PC-3 (cell line): ENCODE measurements around the gene WTIP.

Experiments
- EZH2 ChIP-seq: fragments of 300-600 bp; sonication (generic); IDR thresholded peaks from one replicate; pipeline ENCODE4 v1.6.1; 2017; ENCODE audit warnings: antibody characterized with exemption, mild to moderate bottlenecking, low read length; ENCODE audit not compliant: unreplicated experiment
- EZH2phosphoT487 ChIP-seq: fragments of 300-600 bp; sonication (generic); IDR thresholded peaks from 2 replicates; pipeline ENCODE4 v1.6.1; 2018; ENCODE audit warnings: mild to moderate bottlenecking, antibody characterized with exemption, low read length, borderline replicate concordance
- TF ChIP-seq, protein P1 (sequence below): fragments of 300-600 bp; sonication (generic); conservative IDR thresholded peaks from 2 replicates; pipeline ENCODE4 v1.5.1; 2017; ENCODE audit warnings: antibody characterized with exemption, low read depth, mild to moderate bottlenecking, low read length

DNA sequence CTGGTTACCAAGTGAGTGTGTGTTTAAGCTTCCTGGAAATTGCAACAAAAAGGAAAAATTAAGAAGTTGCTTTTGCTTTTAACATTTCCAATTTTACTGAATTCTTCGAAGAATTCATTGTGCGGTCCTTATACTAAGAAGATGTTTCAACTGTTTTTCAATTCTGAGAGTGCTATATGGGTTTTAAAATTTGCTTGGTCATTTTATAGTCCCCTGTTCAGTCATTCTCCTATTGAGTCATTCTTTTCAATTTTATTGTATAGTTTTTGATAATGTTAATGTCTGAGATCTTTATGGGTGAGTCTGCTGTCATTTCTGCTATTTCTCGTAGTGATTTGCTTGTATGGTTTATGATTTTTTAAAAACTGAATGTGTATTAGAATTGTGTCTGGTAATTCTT lies 26.9 kb upstream of the WTIP start:
- TF ChIP-seq, protein P1, sequence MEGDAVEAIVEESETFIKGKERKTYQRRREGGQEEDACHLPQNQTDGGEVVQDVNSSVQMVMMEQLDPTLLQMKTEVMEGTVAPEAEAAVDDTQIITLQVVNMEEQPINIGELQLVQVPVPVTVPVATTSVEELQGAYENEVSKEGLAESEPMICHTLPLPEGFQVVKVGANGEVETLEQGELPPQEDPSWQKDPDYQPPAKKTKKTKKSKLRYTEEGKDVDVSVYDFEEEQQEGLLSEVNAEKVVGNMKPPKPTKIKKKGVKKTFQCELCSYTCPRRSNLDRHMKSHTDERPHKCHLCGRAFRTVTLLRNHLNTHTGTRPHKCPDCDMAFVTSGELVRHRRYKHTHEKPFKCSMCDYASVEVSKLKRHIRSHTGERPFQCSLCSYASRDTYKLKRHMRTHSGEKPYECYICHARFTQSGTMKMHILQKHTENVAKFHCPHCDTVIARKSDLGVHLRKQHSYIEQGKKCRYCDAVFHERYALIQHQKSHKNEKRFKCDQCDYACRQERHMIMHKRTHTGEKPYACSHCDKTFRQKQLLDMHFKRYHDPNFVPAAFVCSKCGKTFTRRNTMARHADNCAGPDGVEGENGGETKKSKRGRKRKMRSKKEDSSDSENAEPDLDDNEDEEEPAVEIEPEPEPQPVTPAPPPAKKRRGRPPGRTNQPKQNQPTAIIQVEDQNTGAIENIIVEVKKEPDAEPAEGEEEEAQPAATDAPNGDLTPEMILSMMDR: no peak
- TF ChIP-seq EZH2 (no peak), EZH2phosphoT487 (no peak)
